Chondrocyte (in vitro differentiated cells): Measurements from ENCODE around the gene RALGAPA2. TPM values are rescaled to one million over a fixed set of nuclear protein-coding genes. Genes with fewer than 3 reads are reported as not detected.

Source experiments
- DNase-seq: peaks from one replicate; pipeline ENCODE4 v3.0.0; 2021; ENCODE audit warnings: mixed read lengths, low spot score
- H3K27ac Mint-ChIP-seq: one replicate; pipeline ENCODE4 v1.8.0; 2021; ENCODE audit warnings: mild to moderate bottlenecking, moderate library complexity, mixed read lengths; ENCODE audit not compliant: unreplicated experiment
- H3K27me3 Mint-ChIP-seq: 2 replicates; pipeline ENCODE4 v1.8.0; 2021; ENCODE audit warnings: low read depth, mixed read lengths
- H3K36me3 Mint-ChIP-seq: 2 replicates; pipeline ENCODE4 v1.8.0; 2021; ENCODE audit warnings: low read depth, mixed read lengths
- H3K4me1 Mint-ChIP-seq: 2 replicates; pipeline ENCODE4 v1.8.0; 2021; ENCODE audit warnings: low read depth, mild to moderate bottlenecking, mixed read lengths
- H3K4me3 Mint-ChIP-seq: one replicate; pipeline ENCODE4 v1.8.0; 2021; ENCODE audit warnings: mild to moderate bottlenecking, moderate library complexity, mixed read lengths; ENCODE audit not compliant: unreplicated experiment
- H3K9me3 Mint-ChIP-seq: 2 replicates; pipeline ENCODE4 v1.8.0; 2021; ENCODE audit warnings: low read depth, mixed read lengths
- total RNA-seq: library from RNA; stranded (reverse); gene quantifications from 3 replicates; pipeline ENCODE4 v1.2.1, GENCODE V29; 2021
- TF ChIP-seq, protein P1 (sequence below): fragments of 200-600 bp; sonication (generic); IDR thresholded peaks from 2 replicates; pipeline ENCODE4 v1.5.0; 2021; ENCODE audit warnings: antibody characterized with exemption, mild to moderate bottlenecking, moderate library complexity

The RALGAPA2 gene
- total RNA-seq, 1 donor from 2014 or later, result 9.5 TPM

DNA sequence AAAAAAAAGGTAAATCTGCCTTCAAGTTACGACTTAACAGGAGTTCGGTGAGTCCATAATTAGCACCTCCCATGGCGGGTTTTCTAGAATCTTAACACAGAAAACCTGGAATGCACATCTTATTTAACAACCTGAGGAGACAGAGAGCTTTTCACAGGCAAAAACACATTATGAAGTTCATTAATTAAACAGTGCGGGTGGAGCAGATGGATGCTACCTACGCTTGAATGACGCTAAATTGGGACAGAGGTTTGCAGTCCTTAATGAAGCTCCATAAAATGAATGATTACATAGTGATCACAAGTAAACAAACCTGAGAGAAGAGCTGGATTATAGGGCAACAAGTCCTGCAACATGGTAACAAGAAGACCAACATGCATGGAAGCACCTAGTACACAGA is 263.6 kb downstream of the RALGAPA2 start:
- Mint-ChIP-seq H3K4me3 (no peak overlapping the region), H3K27ac (no peak overlapping the region), H3K4me1 (peaks cover 9% of the 10 kb centered on the region), H3K36me3 (no peaks in the 10 kb centered on the region), H3K27me3 (no peaks in the 10 kb centered on the region), H3K9me3 (no peaks in the 10 kb centered on the region)
- no peak for DNase-seq
- TF ChIP-seq, protein P1, sequence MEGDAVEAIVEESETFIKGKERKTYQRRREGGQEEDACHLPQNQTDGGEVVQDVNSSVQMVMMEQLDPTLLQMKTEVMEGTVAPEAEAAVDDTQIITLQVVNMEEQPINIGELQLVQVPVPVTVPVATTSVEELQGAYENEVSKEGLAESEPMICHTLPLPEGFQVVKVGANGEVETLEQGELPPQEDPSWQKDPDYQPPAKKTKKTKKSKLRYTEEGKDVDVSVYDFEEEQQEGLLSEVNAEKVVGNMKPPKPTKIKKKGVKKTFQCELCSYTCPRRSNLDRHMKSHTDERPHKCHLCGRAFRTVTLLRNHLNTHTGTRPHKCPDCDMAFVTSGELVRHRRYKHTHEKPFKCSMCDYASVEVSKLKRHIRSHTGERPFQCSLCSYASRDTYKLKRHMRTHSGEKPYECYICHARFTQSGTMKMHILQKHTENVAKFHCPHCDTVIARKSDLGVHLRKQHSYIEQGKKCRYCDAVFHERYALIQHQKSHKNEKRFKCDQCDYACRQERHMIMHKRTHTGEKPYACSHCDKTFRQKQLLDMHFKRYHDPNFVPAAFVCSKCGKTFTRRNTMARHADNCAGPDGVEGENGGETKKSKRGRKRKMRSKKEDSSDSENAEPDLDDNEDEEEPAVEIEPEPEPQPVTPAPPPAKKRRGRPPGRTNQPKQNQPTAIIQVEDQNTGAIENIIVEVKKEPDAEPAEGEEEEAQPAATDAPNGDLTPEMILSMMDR, result no peak

DNA sequence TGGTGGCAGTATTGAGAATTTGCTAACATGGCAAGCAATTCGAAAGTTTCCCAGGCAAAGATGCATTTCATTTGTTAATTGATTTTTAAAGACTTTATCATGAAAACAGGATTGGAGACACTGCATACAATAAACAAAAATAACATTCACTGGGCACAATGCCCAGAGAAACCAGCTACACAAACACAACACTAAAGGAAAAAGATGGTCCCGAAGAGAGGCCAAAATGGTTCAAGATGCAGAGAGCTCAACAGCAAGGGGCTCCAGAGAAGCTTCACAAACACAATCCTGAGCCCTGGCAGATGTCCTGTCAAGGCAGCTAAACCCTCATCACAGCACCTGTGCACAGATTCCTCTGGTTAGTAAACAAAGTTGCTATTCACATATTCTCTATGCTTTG is 265.2 kb downstream of the RALGAPA2 start:
- TF ChIP-seq, protein P1, result no peak
- no peaks in the 10 kb centered on the region for H3K36me3 Mint-ChIP-seq
- H3K27me3 Mint-ChIP-seq, result no peaks in the 10 kb centered on the region
- no peak overlapping the region for H3K4me3 Mint-ChIP-seq
- no peak for DNase-seq
- no peak overlapping the region for H3K27ac Mint-ChIP-seq
- peaks cover 3% of the 10 kb centered on the region for H3K4me1 Mint-ChIP-seq
- H3K9me3 Mint-ChIP-seq, result no peaks in the 10 kb centered on the region

DNA sequence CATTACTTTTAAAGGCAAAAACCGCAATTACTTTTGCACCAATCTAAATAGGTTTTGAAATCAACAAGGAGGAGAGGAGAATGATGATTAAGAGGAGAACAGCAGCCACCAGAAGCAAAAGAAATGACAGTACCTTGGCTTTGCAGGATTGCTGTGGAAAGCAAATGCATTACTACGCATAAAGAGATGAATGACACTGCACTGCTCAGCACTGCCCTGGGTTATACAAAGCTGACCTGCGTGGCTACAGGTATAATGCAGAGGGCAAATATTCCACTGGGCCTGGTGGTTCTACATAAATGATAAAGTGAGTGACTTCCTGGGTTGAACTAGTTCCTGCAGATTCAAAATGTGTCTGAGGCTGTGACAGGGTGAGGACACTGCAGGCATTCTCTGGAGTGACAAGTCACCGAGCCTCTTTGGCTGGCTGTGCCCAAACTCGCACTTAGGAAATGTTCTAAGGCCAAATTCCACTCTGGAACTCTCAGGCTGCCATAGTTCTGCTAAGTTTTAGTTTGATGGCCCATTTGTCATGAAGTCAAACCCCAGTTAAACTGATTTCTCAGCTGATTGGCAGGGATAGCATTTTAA is 265.9 kb downstream of the RALGAPA2 start:
- no peak overlapping the region for H3K27ac Mint-ChIP-seq
- TF ChIP-seq, protein P1, result no peak
- no peak for DNase-seq
- H3K9me3 Mint-ChIP-seq, result no peaks in the 10 kb centered on the region
- H3K36me3 Mint-ChIP-seq, result no peaks in the 10 kb centered on the region
- no peaks in the 10 kb centered on the region for H3K4me1 Mint-ChIP-seq
- H3K27me3 Mint-ChIP-seq, result no peaks in the 10 kb centered on the region
- no peak overlapping the region for H3K4me3 Mint-ChIP-seq

DNA sequence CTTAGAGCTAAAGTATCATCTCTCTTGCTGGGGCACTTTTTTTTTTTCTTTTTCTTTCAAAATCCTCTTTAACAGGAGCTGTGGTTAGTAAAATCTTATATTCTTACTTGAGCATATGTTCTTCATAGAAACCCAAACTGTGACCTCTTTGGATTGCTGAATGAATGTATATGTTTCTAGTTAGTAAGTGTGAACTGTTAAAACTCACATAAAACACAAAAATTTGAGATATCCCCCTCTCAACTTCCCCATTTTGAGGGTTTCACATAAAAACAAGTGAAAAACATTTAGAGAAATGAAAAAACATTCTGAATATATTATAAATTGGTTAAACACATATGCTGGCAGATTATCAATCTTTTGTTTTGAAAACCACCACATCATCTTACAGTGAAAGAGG is 266.4 kb downstream of the RALGAPA2 start:
- Mint-ChIP-seq H3K4me1 (no peaks in the 10 kb centered on the region), H3K27me3 (no peaks in the 10 kb centered on the region), H3K36me3 (no peaks in the 10 kb centered on the region), H3K9me3 (no peaks in the 10 kb centered on the region), H3K27ac (no peak overlapping the region), H3K4me3 (no peak overlapping the region)
- TF ChIP-seq, protein P1, result no peak
- DNase-seq, result no peak

DNA sequence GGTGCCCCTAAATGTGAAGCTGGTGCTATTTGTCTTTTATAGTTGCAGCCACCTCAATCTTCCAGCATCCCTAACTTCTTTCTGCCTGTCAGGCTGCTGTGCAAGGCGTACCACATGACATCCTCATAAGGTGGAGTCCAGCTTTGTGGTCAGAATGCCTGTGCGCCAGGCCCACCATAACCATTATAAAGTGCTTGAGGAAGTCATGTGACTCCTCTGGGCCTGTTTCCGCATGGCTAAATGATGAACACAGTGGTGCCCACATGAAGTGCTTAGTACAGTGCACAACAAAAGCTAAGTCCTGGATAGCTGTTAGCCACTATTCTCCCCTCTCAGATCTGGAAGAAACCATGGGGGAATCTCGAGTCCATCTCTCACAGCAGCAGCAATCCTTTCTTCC is 268.9 kb downstream of the RALGAPA2 start:
- H3K27me3 Mint-ChIP-seq, result no peaks in the 10 kb centered on the region

More for the DNA sequence above, 268.9 kb downstream of the RALGAPA2 start:
- Mint-ChIP-seq H3K9me3 (no peaks in the 10 kb centered on the region), H3K4me3 (no peak overlapping the region), H3K27ac (no peak overlapping the region), H3K36me3 (no peaks in the 10 kb centered on the region), H3K4me1 (no peaks in the 10 kb centered on the region)
- TF ChIP-seq, protein P1, result no peak
- no peak for DNase-seq
